ENCODE results near the gene MRRF.

The MRRF gene

DNA sequence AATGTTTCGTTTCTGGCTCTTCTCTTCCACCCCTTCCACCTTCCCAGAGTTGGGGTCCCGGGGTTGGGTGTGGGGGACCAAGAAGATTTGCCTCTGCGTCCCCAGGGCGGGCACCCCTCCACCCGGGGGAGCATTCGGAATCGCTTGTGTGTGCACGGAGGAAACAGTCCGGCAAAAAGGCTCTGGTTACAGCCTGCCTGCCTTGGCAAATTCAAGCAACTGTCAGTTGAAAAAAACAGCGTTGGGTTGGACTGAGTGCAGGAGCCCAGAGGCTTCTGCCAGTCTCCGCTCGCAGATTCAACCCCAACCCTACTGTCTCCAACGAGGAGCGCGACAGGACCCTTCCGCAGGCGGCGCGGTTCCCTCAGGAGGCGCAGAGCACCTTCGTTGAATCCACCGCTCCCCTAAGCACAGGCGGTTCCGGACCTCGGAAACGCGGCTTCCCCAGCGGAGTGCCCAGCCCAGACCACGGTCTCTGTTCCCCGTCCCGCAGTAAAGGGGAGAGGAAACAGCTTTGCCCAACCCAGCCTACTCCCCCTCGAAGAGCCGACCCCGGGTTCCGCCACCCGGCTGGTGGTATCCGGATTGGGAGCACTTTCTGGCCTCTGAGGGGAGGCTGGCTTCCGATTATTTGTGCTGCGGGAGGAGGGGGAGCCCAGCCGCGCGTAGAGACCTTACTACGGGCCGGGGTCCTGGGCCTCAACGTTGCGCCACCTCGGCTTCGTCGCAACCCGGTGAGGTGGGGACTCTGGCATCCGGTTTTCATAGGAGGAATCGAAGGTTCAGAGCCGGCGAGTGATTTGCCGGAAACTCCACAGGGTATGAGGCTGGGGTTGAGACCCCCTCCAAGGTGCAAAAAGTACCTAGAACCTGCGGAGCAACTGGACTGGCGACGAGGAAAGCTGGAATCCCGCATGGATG, 45.5 kb upstream of the MRRF start:
- H3K79me2 ChIP-seq (ENCODE audit: insufficient read depth, low read length): no peaks in the 10 kb centered on the region
- TF ChIP-seq EZH2phosphoT487 (IDR thresholded peaks at IDR 0.05; ENCODE audit: borderline replicate concordance): no peak
- TF ChIP-seq, protein P1, sequence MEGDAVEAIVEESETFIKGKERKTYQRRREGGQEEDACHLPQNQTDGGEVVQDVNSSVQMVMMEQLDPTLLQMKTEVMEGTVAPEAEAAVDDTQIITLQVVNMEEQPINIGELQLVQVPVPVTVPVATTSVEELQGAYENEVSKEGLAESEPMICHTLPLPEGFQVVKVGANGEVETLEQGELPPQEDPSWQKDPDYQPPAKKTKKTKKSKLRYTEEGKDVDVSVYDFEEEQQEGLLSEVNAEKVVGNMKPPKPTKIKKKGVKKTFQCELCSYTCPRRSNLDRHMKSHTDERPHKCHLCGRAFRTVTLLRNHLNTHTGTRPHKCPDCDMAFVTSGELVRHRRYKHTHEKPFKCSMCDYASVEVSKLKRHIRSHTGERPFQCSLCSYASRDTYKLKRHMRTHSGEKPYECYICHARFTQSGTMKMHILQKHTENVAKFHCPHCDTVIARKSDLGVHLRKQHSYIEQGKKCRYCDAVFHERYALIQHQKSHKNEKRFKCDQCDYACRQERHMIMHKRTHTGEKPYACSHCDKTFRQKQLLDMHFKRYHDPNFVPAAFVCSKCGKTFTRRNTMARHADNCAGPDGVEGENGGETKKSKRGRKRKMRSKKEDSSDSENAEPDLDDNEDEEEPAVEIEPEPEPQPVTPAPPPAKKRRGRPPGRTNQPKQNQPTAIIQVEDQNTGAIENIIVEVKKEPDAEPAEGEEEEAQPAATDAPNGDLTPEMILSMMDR (conservative IDR thresholded peaks at IDR 0.05; ENCODE audit: low read length): no peak
- H3F3A ChIP-seq (ENCODE audit: low read depth): no peaks in the 10 kb centered on the region
- H3K27me3 ChIP-seq (ENCODE audit: insufficient read depth, low read length, poor library complexity, severe bottlenecking): no peaks in the 10 kb centered on the region
- H3K4me1 ChIP-seq (ENCODE audit: insufficient read depth, low read length, poor library complexity, severe bottlenecking): peaks cover 14% of the 10 kb centered on the region
- H3K4me3 ChIP-seq (ENCODE audit: low read length, poor library complexity, severe bottlenecking): peak overlapping the region; percentile 32
- H3K9me3 ChIP-seq (ENCODE audit: insufficient read depth, low read depth, low read length): no peaks in the 10 kb centered on the region
- no peaks in the 10 kb centered on the region for H3K9me2 ChIP-seq (replicated peaks; ENCODE audit: low read depth, low read length)
- H3K36me3 ChIP-seq (ENCODE audit: insufficient read depth, low read length): no peaks in the 10 kb centered on the region
- no peak overlapping the region for H3K9ac ChIP-seq (ENCODE audit: low read depth, low read length, poor library complexity, severe bottlenecking)
- no peaks in the 10 kb centered on the region for H4K20me1 ChIP-seq (ENCODE audit: insufficient read depth, low read length, poor library complexity, severe bottlenecking)
- H3K4me2 ChIP-seq (ENCODE audit: low read depth, low read length, poor library complexity, severe bottlenecking): peak overlapping the region; percentile 34
- H2AFZ ChIP-seq (ENCODE audit: low read length): no peak overlapping the region

GRCh38 chr9:122219856-122220672, 44.6 kb upstream of the MRRF start:
- Histone ChIP-seq H3K4me2 (ENCODE audit: low read depth, low read length, poor library complexity, severe bottlenecking) (no peak overlapping the region), H2AFZ (ENCODE audit: low read length) (no peak overlapping the region), H3K9ac (ENCODE audit: low read depth, low read length, poor library complexity, severe bottlenecking) (no peak overlapping the region), H4K20me1 (ENCODE audit: insufficient read depth, low read length, poor library complexity, severe bottlenecking) (no peaks in the 10 kb centered on the region), H3F3A (ENCODE audit: low read depth) (no peaks in the 10 kb centered on the region), H3K4me1 (ENCODE audit: insufficient read depth, low read length, poor library complexity, severe bottlenecking) (peaks cover 14% of the 10 kb centered on the region), H3K36me3 (ENCODE audit: insufficient read depth, low read length) (no peaks in the 10 kb centered on the region), H3K9me3 (ENCODE audit: insufficient read depth, low read depth, low read length) (no peaks in the 10 kb centered on the region), H3K27me3 (ENCODE audit: insufficient read depth, low read length, poor library complexity, severe bottlenecking) (no peaks in the 10 kb centered on the region), H3K4me3 (ENCODE audit: low read length, poor library complexity, severe bottlenecking) (no peak overlapping the region), H3K9me2 (replicated peaks; ENCODE audit: low read depth, low read length) (no peaks in the 10 kb centered on the region), H3K79me2 (ENCODE audit: insufficient read depth, low read length) (no peaks in the 10 kb centered on the region)
- TF ChIP-seq, protein P1 (conservative IDR thresholded peaks at IDR 0.05; ENCODE audit: low read length): no peak
- TF ChIP-seq EZH2phosphoT487 (IDR thresholded peaks at IDR 0.05; ENCODE audit: borderline replicate concordance): no peak

DNA sequence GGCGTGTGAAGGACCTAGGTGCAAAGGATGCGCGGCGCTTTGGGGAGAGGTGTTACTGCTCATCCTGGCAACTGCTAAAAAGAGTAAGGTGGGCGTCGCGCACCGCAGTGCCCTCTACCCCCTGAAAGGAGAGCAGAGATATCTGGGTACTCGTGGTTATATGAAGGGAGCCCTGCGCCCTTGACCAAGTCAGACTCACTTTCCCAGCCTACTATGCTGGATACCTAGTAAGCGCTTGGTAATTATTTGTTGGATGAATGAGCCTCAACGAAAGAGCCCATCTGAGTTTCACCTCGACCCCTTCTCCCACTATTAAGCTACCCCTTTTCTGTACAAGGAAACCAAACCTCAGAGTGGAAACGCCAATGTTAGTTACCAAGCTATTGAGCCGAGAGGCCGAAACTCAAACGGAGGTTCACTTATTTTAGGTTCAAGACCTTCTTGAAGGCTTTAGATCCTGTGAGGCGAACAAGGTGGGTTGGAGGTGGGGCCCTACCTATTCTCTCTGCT, 44.0 kb upstream of the MRRF start:
- Histone ChIP-seq H3K9me3 (ENCODE audit: insufficient read depth, low read depth, low read length) (no peaks in the 10 kb centered on the region), H4K20me1 (ENCODE audit: insufficient read depth, low read length, poor library complexity, severe bottlenecking) (no peaks in the 10 kb centered on the region), H3K4me3 (ENCODE audit: low read length, poor library complexity, severe bottlenecking) (no peak overlapping the region), H3K4me2 (ENCODE audit: low read depth, low read length, poor library complexity, severe bottlenecking) (no peak overlapping the region), H2AFZ (ENCODE audit: low read length) (no peak overlapping the region), H3K4me1 (ENCODE audit: insufficient read depth, low read length, poor library complexity, severe bottlenecking) (peaks cover 14% of the 10 kb centered on the region), H3K79me2 (ENCODE audit: insufficient read depth, low read length) (no peaks in the 10 kb centered on the region), H3F3A (ENCODE audit: low read depth) (no peaks in the 10 kb centered on the region), H3K27me3 (ENCODE audit: insufficient read depth, low read length, poor library complexity, severe bottlenecking) (no peaks in the 10 kb centered on the region), H3K9me2 (replicated peaks; ENCODE audit: low read depth, low read length) (no peaks in the 10 kb centered on the region), H3K36me3 (ENCODE audit: insufficient read depth, low read length) (no peaks in the 10 kb centered on the region), H3K9ac (ENCODE audit: low read depth, low read length, poor library complexity, severe bottlenecking) (no peak overlapping the region)
- no peak for TF ChIP-seq EZH2phosphoT487 (IDR thresholded peaks at IDR 0.05; ENCODE audit: borderline replicate concordance)
- TF ChIP-seq, protein P1 (conservative IDR thresholded peaks at IDR 0.05; ENCODE audit: low read length): no peak
